ENCODE results near the gene IL12RB1. TPM values are rescaled to one million over a fixed set of nuclear protein-coding genes. Genes with fewer than 3 reads are reported as not detected.

The IL12RB1 gene
- total and polyA plus RNA-seq, 2 of the 8 experiments (the other 6 are each of a cell fraction or from before 2014, with no cell fraction given): 0.03 TPM; not detected in 1

DNA sequence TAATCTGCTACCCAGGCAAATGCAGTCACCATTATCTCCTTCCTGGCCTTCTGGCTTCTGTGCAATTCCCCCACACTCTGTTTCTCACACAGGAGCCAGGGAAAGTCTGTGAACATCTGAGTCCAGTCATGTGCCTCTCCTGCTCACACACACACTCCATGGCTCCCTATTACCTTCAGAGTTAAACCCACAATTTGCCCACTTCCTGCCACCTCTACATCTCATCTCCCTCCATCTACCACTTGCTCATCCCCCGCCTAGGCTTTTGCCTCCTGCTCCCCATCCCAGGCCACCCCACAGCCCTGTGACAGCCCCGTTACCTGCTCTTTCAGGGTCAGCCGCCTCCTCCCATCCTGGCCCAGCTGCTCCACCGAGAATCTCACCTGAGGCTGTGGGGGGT, 13.5 kb downstream of the IL12RB1 start:
- Histone ChIP-seq H3K36me3 (ENCODE audit: control insufficient read depth in 2 of 4, insufficient read depth in 4 of 4, low read length in 3 of 4) (no peaks in the 10 kb centered on the region), H2BK15ac (ENCODE audit: low read length) (no peak overlapping the region), H3K27ac (ENCODE audit: low read depth, low read length) (no peak overlapping the region), H3K4me2 (ENCODE audit: insufficient read depth in 1 of 2, low read depth in 2 of 2, low read length in 2 of 2) (no peak overlapping the region), H3K23me2 (ENCODE audit: low read depth, low read length) (no peaks in the 10 kb centered on the region), H2AFZ (ENCODE audit: low read length) (no peak overlapping the region), H3K4me1 (replicated peaks in 1 of 4; ENCODE audit: control insufficient read depth in 3 of 4, insufficient read depth in 4 of 4, low read length in 3 of 4) (no peaks in the 10 kb centered on the region), H4K20me1 (replicated peaks in 1 of 2; ENCODE audit: control insufficient read depth in 1 of 2, insufficient read depth in 2 of 2, low read length in 2 of 2) (no peaks in the 10 kb centered on the region), H3K14ac (ENCODE audit: insufficient read length) (no peak overlapping the region), H2BK120ac (replicated peaks; ENCODE audit: low read depth, low read length) (no peak overlapping the region), H3K18ac (ENCODE audit: extremely low read depth, low read length) (no peak overlapping the region), H3K27me3 (replicated peaks in 1 of 4; ENCODE audit: control insufficient read depth in 3 of 4, extremely low read depth in 1 of 4, insufficient read depth in 3 of 4, low read length in 3 of 4) (no peaks in the 10 kb centered on the region), H3K4ac (replicated peaks; ENCODE audit: insufficient read length, low read depth, low read length) (no peak overlapping the region), H4K5ac (ENCODE audit: insufficient read length, low read depth, low read length) (no peak overlapping the region), H3K9ac (replicated peaks in 1 of 4; ENCODE audit: extremely low read depth in 1 of 4, low read depth in 3 of 4, low read length in 3 of 4) (no peak overlapping the region), H2BK5ac (ENCODE audit: low read depth, low read length) (no peak overlapping the region), H3K4me3 (ENCODE audit: extremely low read depth in 1 of 4, insufficient read depth in 2 of 4, low read depth in 3 of 4, low read length in 4 of 4) (no peak overlapping the region), H3K23ac (ENCODE audit: insufficient read length) (no peak overlapping the region), H3K79me2 (ENCODE audit: control insufficient read depth in 1 of 2, insufficient read depth in 2 of 2, low read length in 2 of 2) (no peaks in the 10 kb centered on the region), H3K56ac (replicated peaks; ENCODE audit: insufficient read length, low read depth, low read length) (no peak overlapping the region), H3K79me1 (ENCODE audit: low read depth, low read length) (no peaks in the 10 kb centered on the region), H2AK5ac (ENCODE audit: low read depth, low read length) (no peak overlapping the region), H4K91ac (replicated peaks; ENCODE audit: insufficient read length, low read length) (no peak overlapping the region), H4K8ac (ENCODE audit: extremely low read depth, insufficient read depth, low read length) (no peak overlapping the region), H3K9me3 (ENCODE audit: insufficient read depth in 2 of 2, low read depth in 1 of 2, low read length in 1 of 2) (no peaks in the 10 kb centered on the region), H2BK12ac (ENCODE audit: low read depth, low read length) (no peak overlapping the region), H2BK20ac (ENCODE audit: low read length) (no peak overlapping the region)
- TF ChIP-seq CBX5 (IDR thresholded peaks at IDR 0.05; ENCODE audit: low read depth, low read length) (no peak), TEAD4 (IDR thresholded peaks at IDR 0.05; ENCODE audit: low read depth, low read length) (no peak), CEBPB (IDR thresholded peaks at IDR 0.05; ENCODE audit: low read depth, low read length) (no peak), POLR2AphosphoS5 (IDR thresholded peaks at IDR 0.05; ENCODE audit: low read depth, low read length) (no peak)
- TF ChIP-seq, protein P1, sequence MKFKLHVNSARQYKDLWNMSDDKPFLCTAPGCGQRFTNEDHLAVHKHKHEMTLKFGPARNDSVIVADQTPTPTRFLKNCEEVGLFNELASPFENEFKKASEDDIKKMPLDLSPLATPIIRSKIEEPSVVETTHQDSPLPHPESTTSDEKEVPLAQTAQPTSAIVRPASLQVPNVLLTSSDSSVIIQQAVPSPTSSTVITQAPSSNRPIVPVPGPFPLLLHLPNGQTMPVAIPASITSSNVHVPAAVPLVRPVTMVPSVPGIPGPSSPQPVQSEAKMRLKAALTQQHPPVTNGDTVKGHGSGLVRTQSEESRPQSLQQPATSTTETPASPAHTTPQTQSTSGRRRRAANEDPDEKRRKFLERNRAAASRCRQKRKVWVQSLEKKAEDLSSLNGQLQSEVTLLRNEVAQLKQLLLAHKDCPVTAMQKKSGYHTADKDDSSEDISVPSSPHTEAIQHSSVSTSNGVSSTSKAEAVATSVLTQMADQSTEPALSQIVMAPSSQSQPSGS (IDR thresholded peaks at IDR 0.05; ENCODE audit: low read length): no peak
- TF ChIP-seq, protein P2, sequence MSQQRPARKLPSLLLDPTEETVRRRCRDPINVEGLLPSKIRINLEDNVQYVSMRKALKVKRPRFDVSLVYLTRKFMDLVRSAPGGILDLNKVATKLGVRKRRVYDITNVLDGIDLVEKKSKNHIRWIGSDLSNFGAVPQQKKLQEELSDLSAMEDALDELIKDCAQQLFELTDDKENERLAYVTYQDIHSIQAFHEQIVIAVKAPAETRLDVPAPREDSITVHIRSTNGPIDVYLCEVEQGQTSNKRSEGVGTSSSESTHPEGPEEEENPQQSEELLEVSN (IDR thresholded peaks at IDR 0.05): no peak
- no peak for FAIRE-seq
- POLR2A ChIA-PET (ENCODE audit: partially characterized antibody): no interaction called here
- WGBS, 2 experiments (ENCODE audit: extremely low coverage in 1 of 2, insufficient coverage in 1 of 2, insufficient read length in 1 of 2, insufficient replicate concordance in 2 of 2, low coverage in 1 of 2, low lambda C conversion rate in 2 of 2, missing lambda C conversion rate in 1 of 2): 72% methylated on average over 4 of the region's 4 CpGs; no CpG with 5 or more reads in 1 of the 2 experiments
- DNase-seq (ENCODE audit: low read depth in 1 of 2, low spot score in 2 of 2): no peak
- CTCF ChIA-PET (ENCODE audit: partially characterized antibody): interaction anchor here (1.0 to 1.6 kb wide), 4 partner anchors 9 to 127 kb away, joined by 3 to 5 read pairs (median 4); no protein-coding TSS in a partner anchor
